Thyroid gland (tissue), 4 donors: Measurements from ENCODE around the gene SERPINA5.

Source experiments
- POLR2A ChIP-seq, 2 donors: fragments of 450-650 bp; IDR thresholded peaks; one replicate each; pipeline ENCODE4 v1.6.1; 2017; ENCODE audit warnings: antibody characterized with exemption in 2 of 2, mild to moderate bottlenecking in 2 of 2, moderate library complexity in 1 of 2
- TF ChIP-seq, protein P1 (sequence below), 6 experiments: fragments of 200-600 bp in 3 of 6; fragments of 450-650 bp in 3 of 6; sonication (generic) in 3 of 6; IDR thresholded peaks; one replicate each; pipeline ENCODE4 v1.5.1; 2016 to 2019; ENCODE audit warnings: antibody characterized with exemption in 6 of 6, mild to moderate bottlenecking in 2 of 6, inconsistent platforms in 1 of 6, moderate library complexity in 1 of 6

DNA sequence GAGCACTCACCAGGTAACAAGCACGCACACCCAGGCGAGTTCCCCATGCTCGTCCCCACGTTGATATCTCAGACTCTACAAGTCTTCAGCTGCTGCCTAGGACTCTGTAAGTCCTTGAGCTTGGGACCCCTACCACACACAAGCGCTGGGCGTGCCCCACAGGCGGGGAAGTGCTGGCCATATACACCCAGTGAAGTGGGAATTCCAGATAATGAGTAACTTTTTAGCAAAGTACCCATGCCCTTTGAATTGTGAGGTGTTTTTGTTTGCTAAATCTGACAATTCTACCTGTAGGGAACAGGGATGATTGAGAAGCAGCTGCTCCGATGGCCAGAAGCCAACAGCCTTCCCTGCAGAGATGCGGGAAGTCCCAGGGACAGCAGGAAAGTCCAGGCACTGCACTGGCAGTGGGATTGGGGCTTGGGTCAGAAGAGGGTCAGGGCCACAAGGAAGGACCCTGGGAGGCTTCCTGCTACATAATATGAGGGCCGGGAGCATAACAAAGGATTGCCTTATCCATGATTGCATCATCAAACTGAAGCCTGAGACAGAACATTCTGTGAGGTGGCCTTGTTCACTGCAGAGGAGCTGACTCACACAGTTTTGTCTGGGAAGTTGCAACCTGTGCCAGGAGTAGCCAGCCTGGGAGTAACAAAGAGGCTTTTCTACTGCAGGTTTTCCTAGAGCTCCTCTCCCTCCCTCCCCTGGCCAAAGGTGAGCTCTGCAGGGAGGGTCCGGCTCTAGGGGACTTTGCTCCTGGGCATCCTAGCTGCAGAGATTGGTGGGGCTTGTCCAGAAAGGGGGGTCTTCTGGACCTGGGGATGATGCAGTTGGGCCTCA lies 17.8 kb downstream of the SERPINA5 start:
- TF ChIP-seq, protein P1, sequence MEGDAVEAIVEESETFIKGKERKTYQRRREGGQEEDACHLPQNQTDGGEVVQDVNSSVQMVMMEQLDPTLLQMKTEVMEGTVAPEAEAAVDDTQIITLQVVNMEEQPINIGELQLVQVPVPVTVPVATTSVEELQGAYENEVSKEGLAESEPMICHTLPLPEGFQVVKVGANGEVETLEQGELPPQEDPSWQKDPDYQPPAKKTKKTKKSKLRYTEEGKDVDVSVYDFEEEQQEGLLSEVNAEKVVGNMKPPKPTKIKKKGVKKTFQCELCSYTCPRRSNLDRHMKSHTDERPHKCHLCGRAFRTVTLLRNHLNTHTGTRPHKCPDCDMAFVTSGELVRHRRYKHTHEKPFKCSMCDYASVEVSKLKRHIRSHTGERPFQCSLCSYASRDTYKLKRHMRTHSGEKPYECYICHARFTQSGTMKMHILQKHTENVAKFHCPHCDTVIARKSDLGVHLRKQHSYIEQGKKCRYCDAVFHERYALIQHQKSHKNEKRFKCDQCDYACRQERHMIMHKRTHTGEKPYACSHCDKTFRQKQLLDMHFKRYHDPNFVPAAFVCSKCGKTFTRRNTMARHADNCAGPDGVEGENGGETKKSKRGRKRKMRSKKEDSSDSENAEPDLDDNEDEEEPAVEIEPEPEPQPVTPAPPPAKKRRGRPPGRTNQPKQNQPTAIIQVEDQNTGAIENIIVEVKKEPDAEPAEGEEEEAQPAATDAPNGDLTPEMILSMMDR (IDR thresholded peaks at IDR 0.05) = no peak
- no peak for TF ChIP-seq POLR2A (IDR thresholded peaks at IDR 0.05)
